Neutrophil (primary cell): Measurements from ENCODE around the gene TBX5.

Experiments
- H3K27ac ChIP-seq: fragments of 200-600 bp; sonication (generic); 2 replicates; pipeline ENCODE4 v1.5.1; 2016; ENCODE audit warnings: mild to moderate bottlenecking, moderate library complexity
- H3K27me3 ChIP-seq: fragments of 200-600 bp; sonication (generic); 2 replicates; pipeline ENCODE4 v1.6.0; 2016; ENCODE audit warnings: mild to moderate bottlenecking
- H3K36me3 ChIP-seq: fragments of 200-600 bp; sonication (generic); 2 replicates; pipeline ENCODE4 v1.5.1; 2017
- H3K4me1 ChIP-seq, 2 experiments: fragments of 200-600 bp in 1 of 2; sonication (generic) in 1 of 2; 1 replicate in 1 of 2; 2 replicates in 1 of 2; pipeline versions ENCODE4 v1.5.1 to v1.6.1; 2013 to 2016; ENCODE audit warnings: low read depth in 1 of 2, low read length in 1 of 2, mild to moderate bottlenecking in 1 of 2, moderate library complexity in 1 of 2; ENCODE audit not compliant: control insufficient read depth in 1 of 2, insufficient read depth in 1 of 2
- H3K4me3 ChIP-seq, 2 experiments: fragments of 200-600 bp in 1 of 2; sonication (generic) in 1 of 2; 1 replicate in 1 of 2; 2 replicates in 1 of 2; pipeline ENCODE4 v1.5.1; 2013 to 2016; ENCODE audit warnings: low read depth in 1 of 2, low read length in 1 of 2, mild to moderate bottlenecking in 1 of 2, moderate library complexity in 1 of 2
- H3K9me3 ChIP-seq: fragments of 200-600 bp; sonication (generic); 2 replicates; pipeline ENCODE4 v1.5.1; 2016
- CTCF ChIP-seq: fragments of 200-600 bp; sonication (generic); IDR thresholded peaks from 2 replicates; pipeline ENCODE4 v1.5.1; 2016; ENCODE audit warnings: antibody characterized with exemption

The TBX5 gene

GRCh38 chr12:114403011-114403689 is 2.8 kb downstream of the TBX5 start:
- Histone ChIP-seq H3K4me3 (no peak overlapping the region), H3K4me1 (no peaks in the 10 kb centered on the region), H3K36me3 (no peaks in the 10 kb centered on the region), H3K27me3 (peaks cover 100% of the 10 kb centered on the region), H3K27ac (no peak overlapping the region), H3K9me3 (no peaks in the 10 kb centered on the region)
- no peak for TF ChIP-seq CTCF

- Histone ChIP-seq H3K36me3 (no peaks in the 10 kb centered on the region), H3K4me3 (no peak overlapping the region), H3K27me3 (peaks cover 100% of the 10 kb centered on the region), H3K27ac (no peak overlapping the region), H3K4me1 (no peaks in the 10 kb centered on the region), H3K9me3 (no peaks in the 10 kb centered on the region)
- no peak for TF ChIP-seq CTCF
Measured at GRCh38 chr12:114402084-114402717, 3.7 kb downstream of the TBX5 start.

GRCh38 chr12:114401328-114402083 is 4.4 kb downstream of the TBX5 start:
- Histone ChIP-seq H3K4me1 (no peaks in the 10 kb centered on the region), H3K36me3 (no peaks in the 10 kb centered on the region), H3K9me3 (no peaks in the 10 kb centered on the region), H3K27ac (no peak overlapping the region), H3K4me3 (no peak overlapping the region), H3K27me3 (peaks cover 100% of the 10 kb centered on the region)
- TF ChIP-seq CTCF: no peak

- H3K4me3 ChIP-seq: no peak overlapping the region
- H3K27me3 ChIP-seq: peaks cover 100% of the 10 kb centered on the region
- H3K36me3 ChIP-seq: no peaks in the 10 kb centered on the region
- no peaks in the 10 kb centered on the region for H3K4me1 ChIP-seq
- TF ChIP-seq CTCF: no peak
- no peak overlapping the region for H3K27ac ChIP-seq
- H3K9me3 ChIP-seq: no peaks in the 10 kb centered on the region
Measured at GRCh38 chr12:114400925-114401324, 5.0 kb downstream of the TBX5 start.

GRCh38 chr12:114400361-114400811 is 5.6 kb downstream of the TBX5 start:
- Histone ChIP-seq H3K27me3 (peaks cover 100% of the 10 kb centered on the region), H3K27ac (no peak overlapping the region), H3K36me3 (no peaks in the 10 kb centered on the region), H3K4me3 (no peak overlapping the region), H3K4me1 (no peaks in the 10 kb centered on the region), H3K9me3 (no peaks in the 10 kb centered on the region)
- no peak for TF ChIP-seq CTCF
